SKM-1 treated with dmso at 0.1 percent for 144 hours (cell line): ENCODE results near the gene HJV.

Source experiments
- DNase-seq: peaks from one replicate; lab custom pipeline; 2025; ENCODE audit not compliant: unreplicated experiment; lab: John Stamatoyannopoulos, UW

The HJV gene

GRCh38 chr1:146022403-146023127 is 1.0 kb upstream of the HJV start:
- DNase-seq = no peak

- DNase-seq = no peak
Observed at GRCh38 chr1:146021050-146021445, 487 bp downstream of the HJV start.

- DNase-seq = peak; percentile 56
Observed at GRCh38 chr1:146020058-146021049, 1.2 kb downstream of the HJV start.

GRCh38 chr1:146019231-146020057 is 2.1 kb downstream of the HJV start:
- no peak for DNase-seq

- no peak for DNase-seq
Observed at GRCh38 chr1:146016891-146017290, 4.6 kb downstream of the HJV start.

GRCh38 chr1:146013559-146013922 is 8.0 kb downstream of the HJV start:
- no peak for DNase-seq

GRCh38 chr1:146012703-146013558 is 8.6 kb downstream of the HJV start:
- DNase-seq = peak; percentile 85

GRCh38 chr1:146010126-146010738 is 11.3 kb downstream of the HJV start:
- DNase-seq = no peak

- no peak for DNase-seq
Observed at GRCh38 chr1:146007489-146008133, 13.9 kb downstream of the HJV start.

GRCh38 chr1:146001709-146002108 is 19.8 kb downstream of the HJV start:
- no peak for DNase-seq

GRCh38 chr1:145999321-146000024 is 22.1 kb downstream of the HJV start:
- no peak for DNase-seq

GRCh38 chr1:145997718-145998023 is 23.9 kb downstream of the HJV start:
- no peak for DNase-seq

- no peak for DNase-seq
Observed at GRCh38 chr1:145997016-145997717, 24.4 kb downstream of the HJV start.

- peak; percentile 99 for DNase-seq
Observed at GRCh38 chr1:145996433-145997015, 25.0 kb downstream of the HJV start, which contains the start of gene TXNIP. Gene TXNIP (minus strand): TSS chr1:145996579. CDS start chr1:145996266, 313 bp downstream.

GRCh38 chr1:145995964-145996432 is 25.5 kb downstream of the HJV start:
- DNase-seq = no peak

GRCh38 chr1:145995148-145995881 is 26.2 kb downstream of the HJV start:
- DNase-seq = no peak
